22Rv1 (cell line): ENCODE measurements around the gene TUT4.

Source experiments
- H3K27ac ChIP-seq: fragments of 450-650 bp; 2 replicates; pipeline ENCODE4 v1.5.1; 2017
- ZFX ChIP-seq: fragments of 450-650 bp; IDR thresholded peaks from 2 replicates; pipeline ENCODE4 v1.6.1; 2017; ENCODE audit warnings: antibody characterized with exemption, borderline replicate concordance
- TF ChIP-seq, protein P1 (sequence below): fragments of 450-650 bp; IDR thresholded peaks from 2 replicates; pipeline ENCODE4 v1.5.1; 2017; ENCODE audit warnings: mild to moderate bottlenecking

TUT4 gene

GRCh38 chr1:52444463-52444862, 108.4 kb downstream of the TUT4 start:
- TF ChIP-seq ZFX, result no peak
- TF ChIP-seq, protein P1, sequence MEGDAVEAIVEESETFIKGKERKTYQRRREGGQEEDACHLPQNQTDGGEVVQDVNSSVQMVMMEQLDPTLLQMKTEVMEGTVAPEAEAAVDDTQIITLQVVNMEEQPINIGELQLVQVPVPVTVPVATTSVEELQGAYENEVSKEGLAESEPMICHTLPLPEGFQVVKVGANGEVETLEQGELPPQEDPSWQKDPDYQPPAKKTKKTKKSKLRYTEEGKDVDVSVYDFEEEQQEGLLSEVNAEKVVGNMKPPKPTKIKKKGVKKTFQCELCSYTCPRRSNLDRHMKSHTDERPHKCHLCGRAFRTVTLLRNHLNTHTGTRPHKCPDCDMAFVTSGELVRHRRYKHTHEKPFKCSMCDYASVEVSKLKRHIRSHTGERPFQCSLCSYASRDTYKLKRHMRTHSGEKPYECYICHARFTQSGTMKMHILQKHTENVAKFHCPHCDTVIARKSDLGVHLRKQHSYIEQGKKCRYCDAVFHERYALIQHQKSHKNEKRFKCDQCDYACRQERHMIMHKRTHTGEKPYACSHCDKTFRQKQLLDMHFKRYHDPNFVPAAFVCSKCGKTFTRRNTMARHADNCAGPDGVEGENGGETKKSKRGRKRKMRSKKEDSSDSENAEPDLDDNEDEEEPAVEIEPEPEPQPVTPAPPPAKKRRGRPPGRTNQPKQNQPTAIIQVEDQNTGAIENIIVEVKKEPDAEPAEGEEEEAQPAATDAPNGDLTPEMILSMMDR, result no peak
- H3K27ac ChIP-seq, result no peak overlapping the region

DNA sequence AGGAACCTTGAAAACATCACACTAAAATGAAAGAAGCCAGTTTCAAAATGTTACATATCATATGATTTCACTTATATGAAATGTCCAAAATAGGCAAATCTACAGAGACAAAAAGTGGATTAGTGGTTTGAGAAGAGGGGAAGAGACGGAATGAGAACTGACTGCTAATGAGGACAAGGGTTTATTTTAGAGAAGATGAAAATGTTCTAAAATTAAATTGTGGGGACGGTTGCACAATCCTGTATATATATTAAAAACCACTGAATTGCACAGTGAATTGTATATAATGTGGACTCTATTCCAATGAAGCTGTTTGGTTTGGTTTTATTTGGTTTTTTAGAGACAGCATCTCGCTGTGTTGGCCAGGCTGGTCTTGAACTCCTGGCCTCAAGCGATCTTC, 112.9 kb downstream of the TUT4 start:
- no peak overlapping the region for H3K27ac ChIP-seq
- TF ChIP-seq, protein P1, result no peak
- no peak for TF ChIP-seq ZFX

- H3K27ac ChIP-seq, result no peak overlapping the region
- no peak for TF ChIP-seq ZFX
- TF ChIP-seq, protein P1, result no peak
Measured at GRCh38 chr1:52436817-52437216, 116.1 kb downstream of the TUT4 start.

- TF ChIP-seq, protein P1, result no peak
- TF ChIP-seq ZFX, result no peak
Measured at GRCh38 chr1:52435650-52436049, 117.2 kb downstream of the TUT4 start.

GRCh38 chr1:52435211-52435610, 117.7 kb downstream of the TUT4 start:
- TF ChIP-seq, protein P1, result no peak
- TF ChIP-seq ZFX, result no peak
- no peak overlapping the region for H3K27ac ChIP-seq

More at GRCh38 chr1:52435650-52436049, 117.2 kb downstream of the TUT4 start:
- H3K27ac ChIP-seq, result no peak overlapping the region

DNA sequence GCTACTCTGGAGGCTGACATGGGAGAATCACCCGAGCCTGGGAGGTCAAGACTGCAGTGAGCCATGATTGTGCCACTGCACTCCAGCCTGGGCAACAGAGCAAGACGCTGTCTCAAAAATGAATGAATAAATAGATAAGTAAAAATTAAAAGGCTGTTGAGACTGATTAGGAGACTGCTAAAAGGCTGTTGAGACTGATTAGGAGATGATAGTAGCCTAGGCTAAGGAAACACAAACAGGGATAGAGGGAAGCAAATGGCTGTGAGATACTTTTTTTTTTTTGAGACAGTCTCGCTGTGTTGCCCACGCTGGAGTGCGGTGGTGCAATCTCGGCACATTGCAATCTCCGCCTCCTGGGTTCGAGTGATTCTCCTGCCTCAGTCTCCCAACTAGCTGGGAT, 120.1 kb downstream of the TUT4 start:
- no peak overlapping the region for H3K27ac ChIP-seq
- TF ChIP-seq, protein P1, result no peak
- TF ChIP-seq ZFX, result no peak

- H3K27ac ChIP-seq, result no peak overlapping the region
- no peak for TF ChIP-seq ZFX
- TF ChIP-seq, protein P1, result no peak
Measured at GRCh38 chr1:52427152-52427551, 125.7 kb downstream of the TUT4 start.
